GM12875 (cell line): ENCODE data around the gene BACE2.

Experiments used
- H3K4me3 ChIP-seq: one replicate; pipeline ENCODE4 v1.5.1; 2011; ENCODE audit warnings: low read depth, low read length, control low read depth
- TF ChIP-seq, protein P1 (sequence below): IDR thresholded peaks from 2 replicates; pipeline ENCODE4 v1.5.1; 2011; ENCODE audit warnings: low read depth, mild to moderate bottlenecking, control low read depth, inconsistent platforms, low read length, moderate library complexity, borderline replicate concordance; ENCODE audit not compliant: insufficient read depth

Gene BACE2

DNA sequence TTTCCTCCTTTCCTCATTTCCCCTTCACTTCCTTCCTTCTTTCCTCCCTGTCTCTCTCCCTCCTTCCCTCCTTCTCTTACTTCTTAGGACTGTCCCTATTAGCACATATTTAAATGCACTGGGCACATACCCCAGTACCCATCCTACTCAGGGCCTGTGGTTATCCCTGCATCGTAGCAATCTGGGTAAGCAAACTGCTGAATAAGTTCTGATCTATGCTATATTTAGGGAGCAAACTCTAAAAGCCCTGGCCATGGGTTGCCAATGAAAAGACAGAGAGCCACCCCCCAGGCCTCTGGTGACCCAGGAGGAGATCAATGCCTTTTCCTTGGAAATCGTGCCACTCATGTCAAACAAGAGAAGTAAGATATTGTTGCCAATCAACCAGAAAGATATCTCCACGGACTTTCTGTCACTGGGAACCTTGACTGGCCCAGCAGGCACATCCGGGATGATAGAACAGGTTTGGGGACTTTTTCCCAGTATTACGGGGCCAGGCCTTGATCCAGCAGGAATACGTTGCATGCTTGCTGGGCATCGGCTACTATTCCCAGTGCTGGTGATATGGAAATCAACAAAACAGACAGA, 154.0 kb downstream of the BACE2 start:
- H3K4me3 ChIP-seq, result no peak overlapping the region
- TF ChIP-seq, protein P1, sequence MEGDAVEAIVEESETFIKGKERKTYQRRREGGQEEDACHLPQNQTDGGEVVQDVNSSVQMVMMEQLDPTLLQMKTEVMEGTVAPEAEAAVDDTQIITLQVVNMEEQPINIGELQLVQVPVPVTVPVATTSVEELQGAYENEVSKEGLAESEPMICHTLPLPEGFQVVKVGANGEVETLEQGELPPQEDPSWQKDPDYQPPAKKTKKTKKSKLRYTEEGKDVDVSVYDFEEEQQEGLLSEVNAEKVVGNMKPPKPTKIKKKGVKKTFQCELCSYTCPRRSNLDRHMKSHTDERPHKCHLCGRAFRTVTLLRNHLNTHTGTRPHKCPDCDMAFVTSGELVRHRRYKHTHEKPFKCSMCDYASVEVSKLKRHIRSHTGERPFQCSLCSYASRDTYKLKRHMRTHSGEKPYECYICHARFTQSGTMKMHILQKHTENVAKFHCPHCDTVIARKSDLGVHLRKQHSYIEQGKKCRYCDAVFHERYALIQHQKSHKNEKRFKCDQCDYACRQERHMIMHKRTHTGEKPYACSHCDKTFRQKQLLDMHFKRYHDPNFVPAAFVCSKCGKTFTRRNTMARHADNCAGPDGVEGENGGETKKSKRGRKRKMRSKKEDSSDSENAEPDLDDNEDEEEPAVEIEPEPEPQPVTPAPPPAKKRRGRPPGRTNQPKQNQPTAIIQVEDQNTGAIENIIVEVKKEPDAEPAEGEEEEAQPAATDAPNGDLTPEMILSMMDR, result no peak

DNA sequence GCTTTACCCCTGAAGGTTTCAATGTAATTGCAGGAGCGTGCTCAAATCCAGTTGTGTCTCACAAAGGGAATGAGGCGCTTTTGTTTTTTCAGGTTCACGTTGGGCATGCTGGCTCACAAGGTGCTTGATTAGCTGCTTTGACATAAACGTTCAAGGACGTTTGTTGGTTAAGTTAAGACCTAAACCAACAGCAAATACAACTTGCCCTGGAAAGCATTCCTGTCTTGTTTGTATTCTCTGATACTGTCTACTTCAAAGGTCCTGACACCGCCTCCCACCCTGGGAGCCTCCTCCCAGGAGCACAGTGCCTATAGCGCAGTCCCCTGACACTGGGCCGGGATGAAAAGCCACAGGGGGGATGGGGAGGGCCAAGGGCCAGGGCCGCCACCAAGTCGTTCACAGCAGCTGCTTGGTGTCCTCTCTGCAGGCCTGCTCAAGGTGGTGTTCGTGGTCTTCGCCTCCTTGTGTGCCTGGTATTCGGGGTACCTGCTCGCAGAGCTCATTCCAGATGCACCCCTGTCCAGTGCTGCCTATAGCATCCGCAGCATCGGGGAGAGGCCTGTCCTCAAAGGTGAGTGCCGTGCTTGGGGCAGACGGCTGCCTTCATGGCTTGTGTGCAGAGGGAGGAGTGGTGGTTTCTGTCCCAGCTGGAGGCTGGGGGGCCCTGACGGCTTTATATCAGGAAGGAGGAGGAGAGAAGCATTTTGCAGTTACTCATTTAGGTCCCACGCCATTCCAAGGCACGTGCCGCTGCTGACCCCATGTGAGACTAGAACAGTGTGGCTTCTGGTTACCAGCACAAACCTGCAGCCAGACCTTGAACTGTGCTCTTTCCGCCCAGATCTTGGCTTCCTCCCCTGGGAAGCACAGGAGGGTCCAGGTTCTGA, 154.8 kb downstream of the BACE2 start:
- H3K4me3 ChIP-seq, result no peak overlapping the region
- TF ChIP-seq, protein P1, result no peak

DNA sequence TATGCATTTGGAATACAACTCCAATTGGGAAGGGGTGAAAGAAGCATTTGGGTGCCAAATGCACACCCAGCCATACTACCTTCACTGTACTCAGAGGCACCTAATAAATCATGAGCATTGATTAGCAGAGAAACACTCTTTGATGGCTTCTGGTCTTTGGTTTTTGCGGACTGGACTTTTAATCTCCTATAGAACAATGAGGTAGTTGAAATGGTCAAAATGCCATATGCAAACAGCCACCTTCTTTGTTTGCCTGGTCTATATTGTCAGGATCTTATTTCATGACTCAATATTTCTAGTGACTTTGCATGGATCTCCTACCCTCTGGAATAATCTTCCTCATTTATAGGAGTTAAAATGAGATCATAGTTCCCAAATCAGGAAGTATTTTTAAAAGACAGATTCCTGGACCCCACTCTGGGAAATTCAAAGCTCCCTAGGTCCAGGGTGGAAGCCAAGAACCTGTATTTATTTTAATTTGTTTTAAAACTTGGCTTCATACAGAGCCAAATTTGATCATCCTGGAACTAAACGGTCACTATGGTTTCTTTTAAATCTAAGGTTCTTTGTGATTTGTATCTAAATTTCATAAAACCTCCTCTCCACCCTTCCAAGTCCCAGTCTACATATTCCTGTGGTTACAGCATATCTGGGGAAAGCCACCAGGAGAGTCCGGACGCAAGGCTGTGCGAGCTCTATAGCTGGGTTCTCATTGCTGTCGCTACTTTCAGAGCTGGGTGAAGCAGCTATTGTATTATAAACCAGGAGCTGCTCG, 157.4 kb downstream of the BACE2 start:
- TF ChIP-seq, protein P1, result no peak
- H3K4me3 ChIP-seq, result no peak overlapping the region

DNA sequence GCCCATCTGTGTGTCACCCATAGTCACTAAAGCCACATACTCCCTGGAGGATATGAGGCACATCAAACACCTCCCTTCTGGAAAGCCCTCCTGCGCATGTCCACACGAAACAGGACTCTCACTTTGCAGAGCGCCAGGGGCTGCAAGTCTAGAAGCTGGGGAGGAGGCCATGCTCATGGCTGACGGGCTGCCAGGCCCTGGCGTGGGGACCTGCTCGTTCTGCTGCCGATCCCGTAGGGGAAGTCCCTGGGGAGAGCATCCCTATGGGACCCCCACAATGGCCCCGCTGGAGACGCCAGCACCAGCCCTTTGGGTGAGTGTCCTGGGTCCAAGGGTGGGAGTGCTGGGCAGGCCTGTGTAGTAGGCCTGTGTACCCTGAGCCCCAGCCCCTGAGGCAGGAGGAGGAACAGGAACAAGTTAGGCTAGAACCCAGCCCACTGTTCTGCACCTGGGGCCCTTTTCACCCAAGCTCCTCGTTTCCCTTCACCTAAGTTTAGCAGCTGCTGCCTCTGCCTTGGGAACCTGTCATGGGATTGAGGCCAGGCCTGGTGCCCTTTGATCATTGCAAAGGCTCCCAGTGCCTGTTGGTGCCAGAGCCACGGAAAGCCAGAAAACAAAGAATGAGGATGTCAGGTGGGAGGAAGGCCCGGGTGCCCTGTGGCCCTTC, 158.6 kb downstream of the BACE2 start:
- H3K4me3 ChIP-seq, result no peak overlapping the region
- TF ChIP-seq, protein P1, result no peak

DNA sequence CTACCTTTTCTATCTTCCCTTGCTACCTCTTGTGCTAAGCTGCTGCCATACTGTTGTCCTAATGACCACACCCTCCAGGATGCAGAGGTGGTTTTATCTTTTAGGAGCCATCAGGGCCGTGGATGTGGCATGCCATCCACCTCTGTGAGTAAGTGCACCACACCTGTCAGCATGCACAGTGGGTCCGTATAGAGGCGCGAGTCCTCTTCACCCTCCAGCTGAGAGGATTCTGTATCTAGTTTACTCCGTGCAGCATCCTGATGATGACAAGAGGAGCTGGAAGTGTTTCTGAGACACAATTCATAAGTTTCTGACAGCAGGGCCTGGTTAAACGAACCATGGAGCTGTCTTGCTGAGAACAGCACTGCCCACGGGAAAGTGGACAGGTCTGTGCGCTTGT, 159.8 kb downstream of the BACE2 start:
- TF ChIP-seq, protein P1, result no peak
- H3K4me3 ChIP-seq, result no peak overlapping the region

DNA sequence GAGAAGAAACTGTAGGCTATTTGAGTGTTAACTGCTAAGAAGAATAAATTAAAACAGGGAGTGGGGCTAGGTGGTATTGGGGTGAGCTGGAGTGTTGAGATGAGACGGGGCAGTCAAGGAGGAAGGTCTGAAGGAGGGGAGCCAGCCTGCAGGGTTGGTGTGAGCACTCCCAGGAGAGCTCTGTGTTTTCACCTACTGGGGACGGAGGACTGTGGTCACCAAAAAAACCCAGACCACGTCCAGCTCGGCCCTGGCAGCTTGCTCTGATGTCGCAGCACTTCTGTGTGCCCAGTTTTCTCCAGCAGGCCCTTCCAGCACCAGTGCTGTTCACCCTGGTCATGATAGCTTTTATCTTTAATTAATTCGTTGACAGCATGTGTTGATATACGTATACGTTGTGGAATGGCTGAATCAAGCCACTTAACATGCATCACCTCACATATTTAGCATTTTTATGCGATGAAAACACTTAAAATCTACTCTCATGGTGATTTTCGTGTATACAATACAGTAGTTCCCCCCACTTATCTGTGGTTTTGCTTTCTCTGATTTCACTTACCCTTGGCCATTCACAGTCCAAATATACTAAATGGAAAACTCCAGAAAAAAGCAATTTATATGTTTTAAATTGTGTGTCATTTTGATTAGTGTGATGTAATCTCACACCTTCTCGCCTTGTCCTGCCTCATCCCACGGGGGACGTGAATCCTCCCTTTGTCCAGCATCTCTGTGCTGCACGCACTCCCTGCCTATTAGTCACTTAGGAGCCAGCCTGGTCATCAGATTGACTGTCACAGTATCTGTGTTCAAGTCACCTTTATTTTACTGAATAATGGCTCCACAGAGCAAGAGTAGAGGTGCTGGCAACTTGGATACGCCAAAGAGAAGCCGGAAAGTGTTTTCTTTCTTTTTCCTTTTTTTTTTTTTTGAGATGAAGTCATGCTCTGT, 161.0 kb downstream of the BACE2 start:
- no peak overlapping the region for H3K4me3 ChIP-seq
- TF ChIP-seq, protein P1, result no peak
